Nephron progenitor cell (in vitro differentiated cells): ENCODE data around the gene CACNA1G.

Source experiments
- DNase-seq: peaks from one replicate; pipeline ENCODE4 v3.0.0; 2021
- H3K27ac Mint-ChIP-seq: 2 replicates; pipeline ENCODE4 v1.8.0; 2021; ENCODE audit warnings: mild to moderate bottlenecking, moderate library complexity, mixed read lengths
- H3K27me3 Mint-ChIP-seq: 2 replicates; pipeline ENCODE4 v1.8.0; 2021; ENCODE audit warnings: mild to moderate bottlenecking, low read depth, mixed read lengths; ENCODE audit not compliant: poor library complexity
- H3K36me3 Mint-ChIP-seq: 2 replicates; pipeline ENCODE4 v1.8.0; 2021; ENCODE audit warnings: low read depth, mixed read lengths
- H3K4me1 Mint-ChIP-seq: 2 replicates; pipeline ENCODE4 v1.8.0; 2021; ENCODE audit warnings: mixed read lengths
- H3K4me3 Mint-ChIP-seq: 2 replicates; pipeline ENCODE4 v1.8.0; 2021; ENCODE audit warnings: mild to moderate bottlenecking, moderate library complexity, mixed read lengths
- H3K9me3 Mint-ChIP-seq: 2 replicates; pipeline ENCODE4 v1.8.0; 2021; ENCODE audit warnings: mild to moderate bottlenecking, moderate library complexity, mixed read lengths
- TF ChIP-seq, protein P1 (sequence below): fragments of 200-600 bp; sonication (generic); IDR thresholded peaks from 2 replicates; pipeline ENCODE4 v1.5.0; 2021; ENCODE audit warnings: antibody characterized with exemption

CACNA1G gene

DNA sequence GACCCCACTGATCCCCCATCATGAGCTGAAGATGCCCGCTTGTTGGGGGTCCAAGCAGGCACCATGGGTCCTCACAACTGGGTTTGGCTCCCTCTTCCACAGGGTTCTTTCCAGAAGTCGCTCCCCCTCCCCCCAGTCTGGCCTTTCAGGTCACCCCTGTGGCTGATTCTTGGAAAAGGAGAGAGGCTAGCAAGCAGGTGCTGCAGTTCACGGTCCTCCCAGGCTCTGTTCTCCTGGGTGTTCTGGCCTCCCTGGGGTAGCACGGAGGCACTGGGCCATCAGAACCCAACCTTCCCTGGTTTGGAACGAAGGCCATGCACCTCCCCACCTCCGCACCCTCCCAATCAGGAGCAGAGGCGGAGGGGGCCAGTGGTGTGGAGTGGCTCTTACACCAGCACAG is 18.9 kb downstream of the CACNA1G start:
- Mint-ChIP-seq H3K4me1 (peaks cover 69% of the 10 kb centered on the region), H3K9me3 (no peaks in the 10 kb centered on the region), H3K4me3 (no peak overlapping the region), H3K36me3 (no peaks in the 10 kb centered on the region), H3K27ac (no peak overlapping the region), H3K27me3 (peaks cover 11% of the 10 kb centered on the region)
- no peak for DNase-seq
- TF ChIP-seq, protein P1, sequence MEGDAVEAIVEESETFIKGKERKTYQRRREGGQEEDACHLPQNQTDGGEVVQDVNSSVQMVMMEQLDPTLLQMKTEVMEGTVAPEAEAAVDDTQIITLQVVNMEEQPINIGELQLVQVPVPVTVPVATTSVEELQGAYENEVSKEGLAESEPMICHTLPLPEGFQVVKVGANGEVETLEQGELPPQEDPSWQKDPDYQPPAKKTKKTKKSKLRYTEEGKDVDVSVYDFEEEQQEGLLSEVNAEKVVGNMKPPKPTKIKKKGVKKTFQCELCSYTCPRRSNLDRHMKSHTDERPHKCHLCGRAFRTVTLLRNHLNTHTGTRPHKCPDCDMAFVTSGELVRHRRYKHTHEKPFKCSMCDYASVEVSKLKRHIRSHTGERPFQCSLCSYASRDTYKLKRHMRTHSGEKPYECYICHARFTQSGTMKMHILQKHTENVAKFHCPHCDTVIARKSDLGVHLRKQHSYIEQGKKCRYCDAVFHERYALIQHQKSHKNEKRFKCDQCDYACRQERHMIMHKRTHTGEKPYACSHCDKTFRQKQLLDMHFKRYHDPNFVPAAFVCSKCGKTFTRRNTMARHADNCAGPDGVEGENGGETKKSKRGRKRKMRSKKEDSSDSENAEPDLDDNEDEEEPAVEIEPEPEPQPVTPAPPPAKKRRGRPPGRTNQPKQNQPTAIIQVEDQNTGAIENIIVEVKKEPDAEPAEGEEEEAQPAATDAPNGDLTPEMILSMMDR = no peak

DNA sequence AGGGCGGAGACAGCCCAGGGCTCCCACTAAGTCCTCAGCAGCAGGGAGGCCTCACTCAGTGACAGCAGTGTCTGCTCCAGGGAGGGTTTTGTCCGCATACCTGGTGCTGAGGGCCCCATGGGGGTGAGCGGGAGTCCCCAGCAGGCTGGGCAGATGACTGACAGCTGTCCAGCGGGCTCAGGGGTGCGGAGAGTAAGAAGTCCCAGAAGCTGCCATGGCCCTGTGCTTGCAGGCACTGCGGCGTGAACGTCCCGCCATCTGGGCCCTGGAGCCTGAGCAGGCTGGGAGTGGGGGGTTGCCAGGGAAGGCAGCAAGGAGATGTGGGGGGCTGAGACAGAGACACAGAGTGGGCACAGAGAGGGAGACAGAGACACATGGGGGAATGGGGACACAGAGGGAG is 20.1 kb downstream of the CACNA1G start:
- no peaks in the 10 kb centered on the region for H3K36me3 Mint-ChIP-seq
- DNase-seq = no peak
- peaks cover 76% of the 10 kb centered on the region for H3K4me1 Mint-ChIP-seq
- H3K27me3 Mint-ChIP-seq = peaks cover 11% of the 10 kb centered on the region
- no peaks in the 10 kb centered on the region for H3K9me3 Mint-ChIP-seq
- TF ChIP-seq, protein P1 = no peak
- H3K27ac Mint-ChIP-seq = no peak overlapping the region
- H3K4me3 Mint-ChIP-seq = no peak overlapping the region

DNA sequence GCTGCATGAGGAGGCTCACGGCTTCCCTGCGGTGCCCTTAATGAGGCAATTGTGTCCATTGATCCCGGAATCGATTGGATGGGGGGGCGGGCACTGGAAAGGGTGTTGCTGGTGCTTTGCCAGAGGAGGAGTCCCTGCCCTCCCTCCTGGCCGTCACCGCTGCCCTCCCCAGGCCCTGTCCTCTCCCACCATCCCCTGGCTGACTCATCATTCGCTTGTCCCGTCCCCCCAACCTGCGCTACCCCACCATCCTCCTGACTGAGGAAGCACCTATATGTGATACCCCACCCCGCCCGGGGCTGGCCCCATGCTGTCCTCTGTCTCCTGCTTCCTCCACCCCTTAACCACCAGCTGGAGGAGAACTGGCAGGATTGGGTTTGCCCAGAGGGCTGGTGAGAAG is 20.8 kb downstream of the CACNA1G start:
- Mint-ChIP-seq H3K27ac (no peak overlapping the region), H3K36me3 (no peaks in the 10 kb centered on the region), H3K4me1 (peaks cover 83% of the 10 kb centered on the region), H3K4me3 (no peak overlapping the region), H3K9me3 (no peaks in the 10 kb centered on the region), H3K27me3 (peaks cover 16% of the 10 kb centered on the region)
- TF ChIP-seq, protein P1 = no peak
- DNase-seq = no peak

DNA sequence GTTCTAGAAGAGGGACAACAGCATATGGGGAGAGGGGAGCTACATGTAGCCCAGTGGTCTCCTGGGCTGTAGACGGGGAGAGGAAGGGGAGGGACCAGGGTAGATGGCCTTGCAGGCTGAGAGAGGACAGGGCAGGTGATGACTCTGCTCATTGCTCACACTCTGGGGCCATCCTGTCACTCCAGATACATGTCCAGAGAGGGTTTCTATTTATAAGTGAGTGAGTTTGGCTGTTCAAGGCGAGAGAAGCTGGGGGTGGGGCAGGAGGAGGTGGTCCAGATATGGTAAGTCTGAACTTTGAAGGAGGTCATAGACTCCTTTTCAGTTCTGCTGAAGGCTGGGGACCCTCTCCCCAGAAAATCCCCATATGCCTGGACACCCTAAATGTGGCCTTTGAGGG is 22.2 kb downstream of the CACNA1G start:
- Mint-ChIP-seq H3K36me3 (no peaks in the 10 kb centered on the region), H3K4me3 (no peak overlapping the region), H3K27me3 (peaks cover 16% of the 10 kb centered on the region), H3K4me1 (peaks cover 93% of the 10 kb centered on the region), H3K27ac (no peak overlapping the region), H3K9me3 (no peaks in the 10 kb centered on the region)
- TF ChIP-seq, protein P1 = no peak
- DNase-seq = no peak

DNA sequence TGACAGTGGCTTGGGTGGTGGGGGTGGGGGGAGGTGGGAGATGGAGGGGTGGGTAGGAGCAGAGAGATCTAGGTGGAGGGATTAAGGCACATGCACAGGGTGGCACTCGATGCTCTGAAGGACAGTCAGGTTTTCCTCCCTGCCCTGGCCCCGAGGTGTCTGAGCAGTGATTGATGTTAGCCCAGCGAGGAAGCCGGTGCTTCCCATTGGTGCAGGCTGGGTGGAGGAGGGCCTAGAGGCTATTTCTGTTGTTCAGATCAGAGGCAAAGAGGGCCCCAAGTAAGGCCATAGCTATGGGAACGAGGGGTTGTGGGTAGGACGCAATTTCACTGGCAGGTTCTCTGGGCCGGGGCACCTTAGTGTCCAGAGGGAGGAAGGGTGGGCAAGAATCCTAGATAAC is 23.1 kb downstream of the CACNA1G start:
- H3K27ac Mint-ChIP-seq = peak overlapping the region; percentile 82
- TF ChIP-seq, protein P1 = no peak

DNA sequence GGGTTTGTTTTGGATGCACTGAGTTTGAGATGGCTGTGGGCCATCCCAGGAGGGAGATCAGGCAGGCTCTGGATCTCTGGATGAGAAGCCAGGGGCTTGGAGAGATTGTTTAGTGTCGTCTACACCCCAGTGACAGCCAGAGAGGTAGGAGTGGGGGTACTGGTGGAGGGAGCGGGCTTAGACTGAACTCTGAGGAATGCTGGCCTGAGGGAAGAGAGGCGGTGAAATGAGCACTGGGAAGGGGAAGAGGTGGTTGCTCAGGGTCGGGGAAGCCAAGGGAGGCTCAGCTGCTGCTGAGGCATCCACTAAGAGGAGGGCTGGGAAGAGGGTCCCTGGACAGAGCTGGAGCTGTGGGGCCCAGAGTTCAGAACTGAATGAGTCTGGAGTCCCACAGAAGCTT is 23.6 kb downstream of the CACNA1G start:
- TF ChIP-seq, protein P1 = no peak
- H3K27ac Mint-ChIP-seq = no peak overlapping the region
- H3K4me3 Mint-ChIP-seq = peak overlapping the region; percentile 68

More for the DNA sequence above, 23.1 kb downstream of the CACNA1G start:
- Mint-ChIP-seq H3K4me1 (peaks cover 92% of the 10 kb centered on the region), H3K4me3 (peak overlapping the region; percentile 68), H3K27me3 (peaks cover 16% of the 10 kb centered on the region), H3K9me3 (no peaks in the 10 kb centered on the region), H3K36me3 (no peaks in the 10 kb centered on the region)
- DNase-seq = peak; percentile 64

More for the DNA sequence above, 23.6 kb downstream of the CACNA1G start:
- Mint-ChIP-seq H3K9me3 (no peaks in the 10 kb centered on the region), H3K4me1 (peaks cover 92% of the 10 kb centered on the region), H3K36me3 (no peaks in the 10 kb centered on the region), H3K27me3 (peaks cover 14% of the 10 kb centered on the region)
- no peak for DNase-seq
